GM23338 (cell line): ENCODE results near the gene DLGAP3. TPM values are rescaled to one million over a fixed set of nuclear protein-coding genes. Genes with fewer than 3 reads are reported as not detected.
A peak's percentile ranks its signal among the peaks of the same experiment; 100 is the strongest.

Source experiments
- ATAC-seq: fragments of 200-7000 bp; cut with Tn5 transposase; 3 replicates; pipeline ENCODE4 v1.9.1; 2020
- DNase-seq: peaks from one replicate; pipeline ENCODE4 v3.0.0-alpha.2; 2015; ENCODE audit warnings: low spot score
- H2AFZ ChIP-seq: fragments of 200-600 bp; sonication (generic); 2 replicates; pipeline ENCODE4 v1.8.0; 2016; ENCODE audit warnings: antibody characterized with exemption, mild to moderate bottlenecking, moderate library complexity
- H3F3A ChIP-seq: fragments of 200-600 bp; sonication (generic); replicated peaks from 2 replicates; pipeline ENCODE4 v1.8.0; 2017; ENCODE audit warnings: antibody characterized with exemption, mixed run types, low read depth
- H3K27ac ChIP-seq: fragments of 200-600 bp; sonication (generic); 2 replicates; pipeline ENCODE4 v1.6.1; 2016; ENCODE audit warnings: low read depth
- H3K27me3 ChIP-seq: fragments of 200-600 bp; sonication (generic); 2 replicates; pipeline ENCODE4 v1.8.0; 2016; ENCODE audit warnings: mild to moderate bottlenecking, mixed run types, moderate library complexity; ENCODE audit not compliant: insufficient read depth
- H3K36me3 ChIP-seq: fragments of 200-600 bp; sonication (generic); 2 replicates; pipeline ENCODE4 v1.8.0; 2016; ENCODE audit warnings: mild to moderate bottlenecking; ENCODE audit not compliant: insufficient read depth
- H3K4me1 ChIP-seq: fragments of 200-600 bp; sonication (generic); 2 replicates; pipeline ENCODE4 v1.8.0; 2016; ENCODE audit warnings: mild to moderate bottlenecking, moderate library complexity; ENCODE audit not compliant: insufficient read depth
- H3K4me2 ChIP-seq: fragments of 200-600 bp; sonication (generic); 2 replicates; pipeline ENCODE4 v1.7.1; 2017; ENCODE audit warnings: mixed run types
- H3K4me3 ChIP-seq: fragments of 200-600 bp; sonication (generic); 2 replicates; pipeline ENCODE4 v1.6.1; 2016; ENCODE audit warnings: mixed run types
- H3K79me2 ChIP-seq: fragments of 200-600 bp; sonication (generic); replicated peaks from 2 replicates; pipeline ENCODE4 v1.8.0; 2017; ENCODE audit warnings: mild to moderate bottlenecking; ENCODE audit not compliant: insufficient read depth
- H3K9me2 ChIP-seq: fragments of 200-600 bp; sonication (generic); 2 replicates; pipeline ENCODE4 v1.8.0; 2017; ENCODE audit not compliant: insufficient read depth
- H4K20me1 ChIP-seq: fragments of 200-600 bp; sonication (generic); replicated peaks from 2 replicates; pipeline ENCODE4 v1.8.0; 2017; ENCODE audit warnings: mild to moderate bottlenecking; ENCODE audit not compliant: insufficient read depth
- H3K27ac Mint-ChIP-seq: 2 replicates; pipeline ENCODE4 v1.8.0; 2020; ENCODE audit warnings: inconsistent platforms, mild to moderate bottlenecking, moderate library complexity, mixed read lengths
- H3K27me3 Mint-ChIP-seq: 3 replicates; pipeline ENCODE4 v1.8.0; 2022; ENCODE audit warnings: low read depth, mild to moderate bottlenecking, moderate library complexity, mixed read lengths, inconsistent platforms; ENCODE audit not compliant: insufficient read depth, poor library complexity
- H3K36me3 Mint-ChIP-seq: 3 replicates; pipeline ENCODE4 v1.8.0; 2021; ENCODE audit warnings: low read depth, mild to moderate bottlenecking, inconsistent platforms, moderate library complexity, mixed read lengths
- H3K4me1 Mint-ChIP-seq: 3 replicates; pipeline ENCODE4 v1.8.0; 2020; ENCODE audit warnings: mild to moderate bottlenecking, inconsistent platforms, mixed read lengths
- H3K4me3 Mint-ChIP-seq: 3 replicates; pipeline ENCODE4 v1.8.0; 2021; ENCODE audit warnings: moderate library complexity, mild to moderate bottlenecking, inconsistent platforms, mixed read lengths
- H3K9me3 Mint-ChIP-seq: 3 replicates; pipeline ENCODE4 v1.8.0; 2020; ENCODE audit warnings: moderate library complexity, mild to moderate bottlenecking, inconsistent platforms, mixed read lengths
- CTCF ChIP-seq, 2 experiments: fragments of 200-600 bp in 1 of 2; sonication (generic) in 1 of 2; conservative IDR thresholded peaks; 2 replicates each; pipeline versions ENCODE4 v1.5.1 to v1.6.1; 2016 to 2017; ENCODE audit warnings: antibody characterized with exemption in 2 of 2, low read depth in 2 of 2, mild to moderate bottlenecking in 2 of 2, moderate library complexity in 1 of 2
- ETS1 ChIP-seq: IDR thresholded peaks from 2 replicates; pipeline ENCODE4 v1.6.1; 2016; ENCODE audit warnings: antibody characterized with exemption
- EZH2 ChIP-seq: fragments of 200-600 bp; sonication (generic); IDR thresholded peaks from one replicate; pipeline ENCODE4 v1.8.0; 2017; ENCODE audit warnings: antibody characterized with exemption, mild to moderate bottlenecking, low read depth; ENCODE audit not compliant: unreplicated experiment
- EZH2phosphoT487 ChIP-seq: fragments of 200-600 bp; sonication (generic); IDR thresholded peaks from one replicate; pipeline ENCODE4 v1.8.1; 2018; ENCODE audit warnings: antibody characterized with exemption; ENCODE audit not compliant: unreplicated experiment
- POLR2AphosphoS5 ChIP-seq: IDR thresholded peaks from 2 replicates; pipeline ENCODE4 v1.6.1; 2016; ENCODE audit warnings: antibody characterized with exemption, low read depth
- REST ChIP-seq: IDR thresholded peaks from one replicate; pipeline ENCODE4 v1.6.1; 2018; ENCODE audit warnings: antibody characterized with exemption; ENCODE audit not compliant: unreplicated experiment
- ZNF114 ChIP-seq: fragments of 250-450 bp; sonication (Bioruptor Pico); IDR thresholded peaks from 2 replicates; pipeline ENCODE4 v1.5.0; 2020; ENCODE audit warnings: mild to moderate bottlenecking, moderate library complexity
- polyA plus RNA-seq: library from polyadenylated mRNA; unstranded; fragments of >200 nt; fragmentation: Nextera tagmentation; extraction: Ambion mirVana; gene quantifications from 2 replicates; pipeline ENCODE4 v1.2.1, GENCODE V29; 2016
- total RNA-seq: library from RNA; depleted of rRNA; stranded (reverse); fragments of >200 nt; shearing (Covaris generic); gene quantifications from 2 replicates; pipeline ENCODE4 v1.2.3, GENCODE V29; 2014

DLGAP3 gene
- total and polyA plus RNA-seq, 2 experiments from 2014 or later = 7.1 to 13.7 TPM

- Histone ChIP-seq H3K9me2 (no peaks in the 10 kb centered on the region), H3K79me2 (no peaks in the 10 kb centered on the region), H3K27me3 (peaks cover 43% of the 10 kb centered on the region), H2AFZ (peak overlapping the region; percentile 95), H3K4me1 (peaks cover 34% of the 10 kb centered on the region), H4K20me1 (peaks cover 10% of the 10 kb centered on the region), H3F3A (0 out of 2 replicates have a peak, but pooled peaks cover 3% of the 10 kb centered on the region), H3K4me2 (peak overlapping the region; percentile 92), H3K36me3 (no peaks in the 10 kb centered on the region), H3K27ac (no peak overlapping the region), H3K4me3 (peak overlapping the region; percentile 83)
- Mint-ChIP-seq H3K9me3 (no peaks in the 10 kb centered on the region; the same call in 2 of the 3 replicates), H3K4me1 (peaks cover 37% of the 10 kb centered on the region), H3K36me3 (no peaks in the 10 kb centered on the region; the same call in 2 of the 3 replicates), H3K27me3 (peaks cover 25% of the 10 kb centered on the region), H3K4me3 (peak overlapping the region; percentile 72), H3K27ac (no peak overlapping the region)
- TF ChIP-seq ZNF114 (CRISPR knock-in tag) (no peak), CTCF (conservative IDR thresholded peaks at IDR 0.05; ENCODE audit: low read depth in 2 of 2) (peak in 1 of 2 experiments; percentile 27; a peak in 1 of 4 replicates)
- DNase-seq = peak; percentile 83
- peak; percentile 58 for ATAC-seq
Observed at GRCh38 chr1:34929853-34930701, 627 bp upstream of the DLGAP3 start.

GRCh38 chr1:34928699-34929496 lies 552 bp downstream of the DLGAP3 start:
- H3K27ac Mint-ChIP-seq = no peak overlapping the region
- TF ChIP-seq EZH2 (no peak), CTCF (conservative IDR thresholded peaks at IDR 0.05; ENCODE audit: low read depth in 2 of 2) (no peak; a peak in 1 of 4 replicates), ETS1 (no peak), POLR2AphosphoS5 (no peak), EZH2phosphoT487 (no peak), REST (no peak)

More at GRCh38 chr1:34928699-34929496, 552 bp downstream of the DLGAP3 start:
- H3K36me3 Mint-ChIP-seq = no peaks in the 10 kb centered on the region; the same call in 2 of the 3 replicates
- Histone ChIP-seq H3K4me3 (peak overlapping the region; percentile 83), H3F3A (0 out of 2 replicates have a peak, but pooled peaks cover 3% of the 10 kb centered on the region), H2AFZ (no peak overlapping the region; the same call in 1 of the 2 replicates), H3K27ac (no peak overlapping the region), H3K27me3 (peaks cover 50% of the 10 kb centered on the region), H3K4me1 (peaks cover 40% of the 10 kb centered on the region), H3K9me2 (no peaks in the 10 kb centered on the region), H3K79me2 (no peaks in the 10 kb centered on the region), H3K4me2 (peak overlapping the region; percentile 92), H3K36me3 (no peaks in the 10 kb centered on the region), H4K20me1 (peaks cover 17% of the 10 kb centered on the region)
- H3K27me3 Mint-ChIP-seq = peaks cover 28% of the 10 kb centered on the region
- no peaks in the 10 kb centered on the region; the same call in 2 of the 3 replicates for H3K9me3 Mint-ChIP-seq
- peak; percentile 1; the same call in 2 of the 3 replicates for ATAC-seq
- peak; percentile 44 for DNase-seq
- peaks cover 47% of the 10 kb centered on the region for H3K4me1 Mint-ChIP-seq
- peak overlapping the region; percentile 83 for H3K4me3 Mint-ChIP-seq
